Activated T-cell treated with anti-CD3 and anti-CD28 coated beads, Interleukin-2, amount 50 U/mL, for 24 hours (primary cell): Measurements from ENCODE around the gene ILK.
A peak's percentile ranks its signal among the peaks of the same experiment; 100 is the strongest.

Experiments used
- DNase-seq: peaks from one replicate; pipeline ENCODE4 v3.0.0-alpha.2; 2020
- H3K27ac Mint-ChIP-seq: 2 replicates; pipeline ENCODE4 v1.8.0; 2020; ENCODE audit warnings: mild to moderate bottlenecking, mixed read lengths
- H3K27me3 Mint-ChIP-seq: 2 replicates; pipeline ENCODE4 v1.8.0; 2020; ENCODE audit warnings: mixed read lengths
- H3K36me3 Mint-ChIP-seq: 2 replicates; pipeline ENCODE4 v1.8.0; 2020; ENCODE audit warnings: low read depth, mixed read lengths
- H3K4me1 Mint-ChIP-seq: 2 replicates; pipeline ENCODE4 v1.8.0; 2020; ENCODE audit warnings: low read depth, mixed read lengths
- H3K4me3 Mint-ChIP-seq: 2 replicates; pipeline ENCODE4 v1.8.0; 2020; ENCODE audit warnings: mild to moderate bottlenecking, moderate library complexity, mixed read lengths
- H3K9me3 Mint-ChIP-seq: 2 replicates; pipeline ENCODE4 v1.8.0; 2020; ENCODE audit warnings: mixed read lengths

Gene ILK

GRCh38 chr11:6603287-6604080 lies at the start of gene ILK, which contains the start of gene RRP8:
ILK (plus strand) TSS chr11:6603774; CDS start chr11:6604272, 498 bp downstream.
RRP8 (minus strand) TSS chr11:6603616; CDS start chr11:6603502, 114 bp downstream.
- H3K4me3 Mint-ChIP-seq: no peak within 1 kb of the TSS
- no peaks in the 10 kb centered on the region for H3K9me3 Mint-ChIP-seq
- peaks cover 58% of the 10 kb centered on the region for H3K36me3 Mint-ChIP-seq
- DNase-seq: peak; percentile 90
- no peak within 1 kb of the TSS for H3K27ac Mint-ChIP-seq
- H3K27me3 Mint-ChIP-seq: no peaks in the 10 kb centered on the region
- peaks cover 38% of the 10 kb centered on the region for H3K4me1 Mint-ChIP-seq

DNA sequence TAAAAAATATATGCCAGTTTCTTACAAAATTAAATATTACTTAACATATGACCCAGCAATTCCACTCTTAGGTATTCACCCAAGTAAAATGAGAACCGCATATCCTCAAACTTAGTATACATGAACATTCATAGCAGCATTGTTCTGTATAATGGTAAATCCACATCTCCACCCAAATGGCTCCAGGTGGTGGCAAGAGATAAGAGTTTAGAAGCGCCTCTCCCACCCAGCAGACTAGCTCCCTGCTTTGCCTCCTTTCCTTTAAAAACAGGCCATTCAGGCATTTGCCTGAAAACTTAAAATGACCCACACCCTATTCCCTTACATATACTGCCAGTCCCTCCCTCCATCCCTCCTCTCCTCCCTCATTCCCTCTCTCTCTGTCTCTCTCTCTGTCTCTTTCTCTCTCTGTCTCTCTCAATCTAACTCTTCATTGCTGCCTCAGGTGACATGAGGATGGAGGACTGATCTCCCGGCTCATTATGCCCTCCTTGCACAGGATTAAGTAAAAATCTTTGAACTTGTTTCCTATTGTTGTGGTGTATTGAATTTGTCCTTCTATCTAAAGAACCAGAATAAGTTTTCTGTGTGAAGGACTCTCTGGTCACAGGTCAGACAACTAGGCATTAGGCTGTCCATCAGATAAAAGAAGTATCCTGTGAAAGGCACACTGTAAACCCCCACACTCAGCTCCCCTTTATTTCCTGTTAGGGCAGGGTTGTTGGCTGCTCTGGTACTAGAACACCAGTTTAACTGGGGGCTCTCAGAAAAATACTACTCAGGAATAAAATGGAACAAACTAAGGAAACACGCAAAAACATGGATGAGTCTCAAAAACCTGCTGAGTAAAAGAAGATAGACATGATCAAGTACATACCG lies 48.5 kb upstream of the ILK start:
- H3K4me1 Mint-ChIP-seq: no peaks in the 10 kb centered on the region
- H3K9me3 Mint-ChIP-seq: no peaks in the 10 kb centered on the region
- H3K4me3 Mint-ChIP-seq: no peak overlapping the region
- peaks cover 9% of the 10 kb centered on the region for H3K36me3 Mint-ChIP-seq
- DNase-seq: no peak
- H3K27me3 Mint-ChIP-seq: no peaks in the 10 kb centered on the region
- no peak overlapping the region for H3K27ac Mint-ChIP-seq

GRCh38 chr11:6556139-6556949 lies 47.2 kb upstream of the ILK start:
- Mint-ChIP-seq H3K36me3 (peaks cover 9% of the 10 kb centered on the region), H3K9me3 (no peaks in the 10 kb centered on the region), H3K27me3 (no peaks in the 10 kb centered on the region), H3K27ac (no peak overlapping the region), H3K4me1 (no peaks in the 10 kb centered on the region), H3K4me3 (no peak overlapping the region)
- DNase-seq: no peak

- Mint-ChIP-seq H3K4me3 (no peak overlapping the region), H3K36me3 (peaks cover 12% of the 10 kb centered on the region), H3K27ac (no peak overlapping the region), H3K4me1 (no peaks in the 10 kb centered on the region), H3K9me3 (no peaks in the 10 kb centered on the region), H3K27me3 (no peaks in the 10 kb centered on the region)
- no peak for DNase-seq
These were observed 46.5 kb upstream of the ILK start for GRCh38 chr11:6557063-6557462.

DNA sequence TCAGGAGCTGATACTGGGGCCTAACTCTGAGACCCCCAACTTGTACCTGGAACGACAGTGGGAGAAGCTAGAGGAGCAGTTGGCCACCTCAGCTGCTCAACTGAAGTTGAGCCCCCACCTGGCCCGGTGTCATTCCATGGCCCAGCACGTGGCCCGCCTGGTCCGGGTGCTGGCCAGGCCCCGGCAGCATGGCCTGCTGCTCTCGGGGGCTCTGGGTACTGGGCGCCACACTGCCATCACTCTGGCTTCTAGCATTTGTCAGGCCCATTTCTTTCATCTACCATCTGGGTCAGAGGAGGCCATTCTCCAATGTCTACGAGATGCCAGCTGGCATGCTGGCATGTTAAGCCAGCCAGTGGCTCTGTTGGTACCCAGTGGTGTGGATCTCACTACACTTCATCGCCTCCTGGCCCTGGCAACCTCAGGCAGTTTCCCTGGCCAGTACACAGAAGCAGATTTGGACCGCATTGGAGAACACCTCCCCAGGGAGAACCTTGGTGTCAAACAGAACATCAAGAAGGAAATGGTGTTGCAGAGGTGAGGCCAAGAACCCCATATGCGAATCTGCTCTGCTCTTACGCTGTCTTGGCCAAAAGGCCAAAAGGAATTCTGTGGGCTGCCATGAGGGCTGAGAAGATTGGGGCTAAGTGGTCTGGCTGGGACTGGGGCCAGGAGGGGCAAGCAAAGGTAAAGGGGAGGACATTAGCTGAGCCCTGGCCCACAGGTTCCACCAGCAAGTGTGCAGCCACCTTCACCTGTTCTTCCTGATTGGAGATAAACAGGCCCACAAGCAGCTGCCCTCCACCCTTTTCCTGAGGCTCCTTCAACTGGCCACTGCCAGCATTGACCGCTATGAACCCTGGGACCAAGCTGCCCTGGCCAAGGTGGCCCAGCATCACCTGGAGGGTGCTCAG lies 45.6 kb upstream of the ILK start:
- no peak for DNase-seq
- H3K36me3 Mint-ChIP-seq: peaks cover 13% of the 10 kb centered on the region
- no peaks in the 10 kb centered on the region for H3K4me1 Mint-ChIP-seq
- H3K27me3 Mint-ChIP-seq: no peaks in the 10 kb centered on the region
- no peak overlapping the region for H3K27ac Mint-ChIP-seq
- no peaks in the 10 kb centered on the region for H3K9me3 Mint-ChIP-seq
- H3K4me3 Mint-ChIP-seq: no peak overlapping the region

GRCh38 chr11:6559369-6559768 lies 44.2 kb upstream of the ILK start:
- peaks cover 13% of the 10 kb centered on the region for H3K36me3 Mint-ChIP-seq

GRCh38 chr11:6561288-6561687 lies 42.3 kb upstream of the ILK start:
- Mint-ChIP-seq H3K4me3 (no peak overlapping the region), H3K4me1 (no peaks in the 10 kb centered on the region), H3K27ac (no peak overlapping the region), H3K36me3 (peaks cover 16% of the 10 kb centered on the region), H3K9me3 (no peaks in the 10 kb centered on the region), H3K27me3 (no peaks in the 10 kb centered on the region)
- DNase-seq: no peak

More at GRCh38 chr11:6559369-6559768, 44.2 kb upstream of the ILK start:
- Mint-ChIP-seq H3K4me1 (no peaks in the 10 kb centered on the region), H3K27ac (no peak overlapping the region), H3K4me3 (no peak overlapping the region), H3K9me3 (no peaks in the 10 kb centered on the region), H3K27me3 (no peaks in the 10 kb centered on the region)
- DNase-seq: no peak

DNA sequence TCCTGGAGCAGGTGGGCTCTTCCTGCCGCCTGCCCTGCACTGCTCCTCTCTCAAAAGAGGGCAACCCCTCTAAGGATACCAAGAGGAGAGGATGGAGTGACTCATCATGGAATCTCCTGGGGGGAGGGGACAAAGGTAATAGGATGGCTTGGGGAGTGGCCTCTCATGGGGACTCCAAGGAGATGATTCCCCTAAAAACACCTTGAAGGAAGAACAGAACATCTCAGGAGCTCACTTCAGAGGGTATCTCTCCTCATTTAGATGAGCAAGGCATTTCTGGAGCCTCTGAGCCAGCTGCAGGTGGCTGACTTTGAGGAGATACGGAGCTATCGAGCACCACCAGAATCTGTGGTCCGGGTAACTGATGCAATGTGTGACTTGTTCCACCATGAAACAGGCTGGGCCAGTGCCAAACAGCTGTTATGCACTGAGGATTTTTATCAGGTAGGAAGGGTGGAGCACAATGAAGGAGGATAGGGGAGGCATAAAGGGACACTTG lies 40.4 kb upstream of the ILK start:
- no peak for DNase-seq
- H3K27ac Mint-ChIP-seq: no peak overlapping the region
- H3K4me1 Mint-ChIP-seq: no peaks in the 10 kb centered on the region
- H3K27me3 Mint-ChIP-seq: no peaks in the 10 kb centered on the region
- H3K36me3 Mint-ChIP-seq: peaks cover 14% of the 10 kb centered on the region
- no peak overlapping the region for H3K4me3 Mint-ChIP-seq
- no peaks in the 10 kb centered on the region for H3K9me3 Mint-ChIP-seq

DNA sequence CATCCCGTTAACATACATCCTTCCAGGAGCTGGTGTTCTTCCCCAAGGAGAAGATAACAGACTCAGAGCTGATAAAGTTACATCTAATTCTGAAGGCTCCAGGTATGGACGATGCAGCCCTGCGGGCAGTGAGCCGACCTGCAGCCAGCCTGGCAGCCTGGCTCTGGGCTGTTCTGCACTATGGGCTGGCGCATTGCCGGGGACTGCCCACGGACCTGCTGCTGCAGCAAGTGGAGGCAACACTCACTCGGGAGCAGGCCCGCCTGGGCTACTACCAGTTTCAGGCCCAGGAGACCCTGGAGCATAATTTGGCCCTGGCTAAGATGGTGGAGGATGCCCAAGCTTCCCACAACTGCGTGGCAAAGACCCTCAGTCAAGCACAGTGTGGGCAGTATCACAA lies 39.9 kb upstream of the ILK start:
- Mint-ChIP-seq H3K9me3 (no peaks in the 10 kb centered on the region), H3K27me3 (no peaks in the 10 kb centered on the region), H3K4me1 (no peaks in the 10 kb centered on the region), H3K27ac (no peak overlapping the region), H3K4me3 (no peak overlapping the region), H3K36me3 (peaks cover 17% of the 10 kb centered on the region)
- DNase-seq: no peak

- DNase-seq: no peak
- Mint-ChIP-seq H3K4me3 (no peak overlapping the region), H3K27me3 (no peaks in the 10 kb centered on the region), H3K27ac (no peak overlapping the region), H3K9me3 (no peaks in the 10 kb centered on the region), H3K4me1 (no peaks in the 10 kb centered on the region), H3K36me3 (peaks cover 19% of the 10 kb centered on the region)
These were observed 38.2 kb upstream of the ILK start for GRCh38 chr11:6565325-6565724.

GRCh38 chr11:6565988-6566703 lies 37.4 kb upstream of the ILK start:
- Mint-ChIP-seq H3K27ac (no peak overlapping the region), H3K36me3 (peaks cover 20% of the 10 kb centered on the region), H3K4me1 (no peaks in the 10 kb centered on the region), H3K4me3 (no peak overlapping the region), H3K9me3 (no peaks in the 10 kb centered on the region), H3K27me3 (no peaks in the 10 kb centered on the region)
- no peak for DNase-seq

DNA sequence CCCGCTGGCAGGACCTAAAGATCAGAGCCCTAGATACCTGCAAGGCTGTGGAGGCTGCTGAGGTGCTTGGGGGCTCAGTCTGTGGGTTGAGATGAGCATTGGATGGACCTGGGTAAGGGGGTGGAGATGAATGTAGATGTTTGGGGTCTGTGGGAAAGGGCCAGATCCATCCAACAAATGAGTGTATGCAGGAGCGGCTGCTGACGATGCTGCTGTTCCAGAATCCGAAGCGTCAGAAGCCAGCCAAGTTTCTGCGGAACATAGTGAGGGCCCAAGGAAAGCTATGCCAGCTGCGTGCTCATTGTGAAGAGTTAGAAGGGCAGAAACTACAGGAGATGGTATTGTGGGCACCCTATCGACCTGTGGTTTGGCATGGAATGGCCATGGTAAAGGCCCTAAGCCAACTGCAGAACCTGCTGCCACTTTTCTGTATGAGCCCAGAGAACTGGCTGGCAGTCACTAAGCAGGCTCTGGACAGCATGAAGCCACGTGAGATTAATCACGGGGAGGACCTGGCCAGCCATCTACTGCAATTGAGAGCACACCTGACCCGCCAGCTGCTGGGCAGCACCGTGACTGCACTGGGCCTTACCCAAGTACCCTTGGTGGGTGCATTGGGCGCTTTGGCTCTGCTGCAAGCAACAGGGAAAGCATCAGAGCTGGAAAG lies 36.7 kb upstream of the ILK start:
- Mint-ChIP-seq H3K4me3 (no peak overlapping the region), H3K27me3 (no peaks in the 10 kb centered on the region), H3K36me3 (peaks cover 24% of the 10 kb centered on the region), H3K9me3 (no peaks in the 10 kb centered on the region), H3K4me1 (no peaks in the 10 kb centered on the region), H3K27ac (no peak overlapping the region)
- no peak for DNase-seq

DNA sequence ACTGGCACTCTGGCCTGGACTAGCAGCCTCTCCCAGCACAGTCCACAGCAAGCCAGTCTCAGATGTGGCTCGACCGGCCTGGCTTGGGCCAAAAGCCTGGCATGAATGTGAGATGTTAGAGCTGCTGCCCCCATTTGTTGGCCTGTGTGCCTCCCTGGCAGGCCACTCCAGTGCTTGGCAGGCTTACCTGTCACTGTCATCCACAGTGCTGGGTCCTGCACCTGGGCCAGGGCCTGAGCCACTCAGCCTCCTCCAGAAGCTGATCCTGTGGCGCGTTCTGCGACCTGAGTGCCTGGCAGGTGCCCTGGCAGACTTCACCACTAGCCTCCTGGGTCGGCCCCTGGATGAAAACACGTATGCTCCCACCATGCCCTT lies 36.2 kb upstream of the ILK start:
- H3K27me3 Mint-ChIP-seq: no peaks in the 10 kb centered on the region
- DNase-seq: no peak
- H3K9me3 Mint-ChIP-seq: no peaks in the 10 kb centered on the region
- H3K36me3 Mint-ChIP-seq: peaks cover 28% of the 10 kb centered on the region
- H3K27ac Mint-ChIP-seq: no peak overlapping the region
- no peaks in the 10 kb centered on the region for H3K4me1 Mint-ChIP-seq
- no peak overlapping the region for H3K4me3 Mint-ChIP-seq
